Endothelial cell of umbilical vein (primary cell): ENCODE data around the gene FMC1.

ENCODE experiments used
- EZH2 ChIP-seq: IDR thresholded peaks from 2 replicates; pipeline ENCODE4 v1.6.1; 2012; ENCODE audit warnings: borderline replicate concordance, low read depth, mild to moderate bottlenecking, moderate library complexity, low read length, inconsistent platforms; ENCODE audit not compliant: severe bottlenecking
- JUN ChIP-seq: IDR thresholded peaks from 2 replicates; pipeline ENCODE4 v1.6.1; 2011; ENCODE audit warnings: borderline replicate concordance, low read depth; ENCODE audit not compliant: insufficient read length, insufficient read depth
- MYC ChIP-seq: IDR thresholded peaks from one replicate; pipeline ENCODE4 v1.6.1; 2011; ENCODE audit warnings: mild to moderate bottlenecking, low read depth, low read length
- POLR2A ChIP-seq: IDR thresholded peaks from 2 replicates; pipeline ENCODE4 v1.6.1; 2012; ENCODE audit warnings: low read depth, mild to moderate bottlenecking, control low read depth, low read length
- TF ChIP-seq, protein P1 (sequence below), 2 donors: IDR thresholded peaks; 1 replicate in 1 of 2; 2 replicates in 1 of 2; pipeline ENCODE4 v1.5.1; 2011; ENCODE audit warnings: low read length in 2 of 2, mild to moderate bottlenecking in 2 of 2, moderate library complexity in 2 of 2, control low read depth in 1 of 2, inconsistent platforms in 1 of 2, low read depth in 1 of 2; ENCODE audit not compliant: insufficient read depth in 1 of 2; ENCODE audit errors: extremely low read depth in 1 of 2
- TF ChIP-seq, protein P2 (sequence below): IDR thresholded peaks from 2 replicates; pipeline ENCODE4 v1.6.1; 2011; ENCODE audit not compliant: insufficient read depth, insufficient read length

DNA sequence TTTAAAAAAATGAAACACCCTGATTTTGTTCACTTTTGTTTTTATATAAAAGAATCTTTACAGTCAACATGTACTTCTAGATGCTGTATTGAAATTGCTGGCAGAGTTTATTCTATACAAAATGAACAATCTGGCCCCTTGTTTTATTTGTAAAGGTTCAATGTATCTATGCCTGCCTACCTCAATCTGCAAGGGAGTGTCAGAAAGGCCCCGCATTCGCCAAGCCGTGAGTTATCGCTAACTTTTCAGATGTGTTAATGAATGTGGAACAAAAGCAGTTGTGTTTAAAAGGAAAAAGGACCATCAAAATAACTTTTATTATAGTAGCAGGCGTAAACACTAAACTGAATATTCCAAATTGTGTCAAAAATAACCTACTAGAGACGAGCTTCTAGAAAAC is 33.1 kb downstream of the FMC1 start:
- TF ChIP-seq, protein P1, sequence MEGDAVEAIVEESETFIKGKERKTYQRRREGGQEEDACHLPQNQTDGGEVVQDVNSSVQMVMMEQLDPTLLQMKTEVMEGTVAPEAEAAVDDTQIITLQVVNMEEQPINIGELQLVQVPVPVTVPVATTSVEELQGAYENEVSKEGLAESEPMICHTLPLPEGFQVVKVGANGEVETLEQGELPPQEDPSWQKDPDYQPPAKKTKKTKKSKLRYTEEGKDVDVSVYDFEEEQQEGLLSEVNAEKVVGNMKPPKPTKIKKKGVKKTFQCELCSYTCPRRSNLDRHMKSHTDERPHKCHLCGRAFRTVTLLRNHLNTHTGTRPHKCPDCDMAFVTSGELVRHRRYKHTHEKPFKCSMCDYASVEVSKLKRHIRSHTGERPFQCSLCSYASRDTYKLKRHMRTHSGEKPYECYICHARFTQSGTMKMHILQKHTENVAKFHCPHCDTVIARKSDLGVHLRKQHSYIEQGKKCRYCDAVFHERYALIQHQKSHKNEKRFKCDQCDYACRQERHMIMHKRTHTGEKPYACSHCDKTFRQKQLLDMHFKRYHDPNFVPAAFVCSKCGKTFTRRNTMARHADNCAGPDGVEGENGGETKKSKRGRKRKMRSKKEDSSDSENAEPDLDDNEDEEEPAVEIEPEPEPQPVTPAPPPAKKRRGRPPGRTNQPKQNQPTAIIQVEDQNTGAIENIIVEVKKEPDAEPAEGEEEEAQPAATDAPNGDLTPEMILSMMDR (IDR thresholded peaks at IDR 0.05; ENCODE audit: extremely low read depth in 1 of 2, insufficient read depth in 1 of 2, low read depth in 1 of 2, low read length in 2 of 2) = no peak
- TF ChIP-seq MYC (no peak), POLR2A (no peak), EZH2 (no peak), JUN (no peak)
- TF ChIP-seq, protein P2, sequence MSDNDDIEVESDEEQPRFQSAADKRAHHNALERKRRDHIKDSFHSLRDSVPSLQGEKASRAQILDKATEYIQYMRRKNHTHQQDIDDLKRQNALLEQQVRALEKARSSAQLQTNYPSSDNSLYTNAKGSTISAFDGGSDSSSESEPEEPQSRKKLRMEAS = no peak
